GM19452 (cell line): ENCODE measurements around the gene LRRC55.

Source experiments
- ATAC-seq: cut with Tn5 transposase; IDR thresholded peaks from one replicate; pipeline ENCODE4 v1.9.1; 2021; ENCODE audit not compliant: unreplicated experiment

Gene LRRC55

GRCh38 chr11:57181678-57182305 lies at the start of gene LRRC55:
LRRC55 (plus strand) TSS chr11:57181953; CDS start chr11:57182023, 70 bp downstream.
- no peak for ATAC-seq

- no peak for ATAC-seq
These were observed 48.3 kb upstream of the LRRC55 start for GRCh38 chr11:57133366-57134038.

- ATAC-seq: no peak
These were observed 47.5 kb upstream of the LRRC55 start for GRCh38 chr11:57134284-57134683.

- no peak for ATAC-seq
These were observed 46.6 kb upstream of the LRRC55 start for GRCh38 chr11:57135020-57135751.

GRCh38 chr11:57140568-57140967 lies 41.2 kb upstream of the LRRC55 start:
- no peak for ATAC-seq

GRCh38 chr11:57143459-57143858 lies 38.3 kb upstream of the LRRC55 start:
- no peak for ATAC-seq

- ATAC-seq: no peak
These were observed 37.7 kb upstream of the LRRC55 start for GRCh38 chr11:57144075-57144474.

- ATAC-seq: no peak
These were observed 37.0 kb upstream of the LRRC55 start for GRCh38 chr11:57144531-57145320.

- no peak for ATAC-seq
These were observed 35.5 kb upstream of the LRRC55 start for GRCh38 chr11:57146301-57146700.

GRCh38 chr11:57148621-57149020 lies 33.1 kb upstream of the LRRC55 start:
- ATAC-seq: no peak

GRCh38 chr11:57150454-57150917 lies 31.3 kb upstream of the LRRC55 start:
- ATAC-seq: no peak

GRCh38 chr11:57152134-57152533 lies 29.6 kb upstream of the LRRC55 start:
- no peak for ATAC-seq

- ATAC-seq: no peak
These were observed 28.3 kb upstream of the LRRC55 start for GRCh38 chr11:57153448-57153847.

GRCh38 chr11:57154739-57155138 lies 27.0 kb upstream of the LRRC55 start:
- no peak for ATAC-seq

GRCh38 chr11:57155400-57155799 lies 26.4 kb upstream of the LRRC55 start:
- ATAC-seq: no peak

GRCh38 chr11:57155838-57156607 lies 25.7 kb upstream of the LRRC55 start:
- ATAC-seq: no peak

- ATAC-seq: no peak
These were observed 24.8 kb upstream of the LRRC55 start for GRCh38 chr11:57156928-57157327.

- no peak for ATAC-seq
These were observed 24.1 kb upstream of the LRRC55 start for GRCh38 chr11:57157624-57158023.

- no peak for ATAC-seq
These were observed 23.6 kb upstream of the LRRC55 start for GRCh38 chr11:57158180-57158579.

GRCh38 chr11:57158599-57158998 lies 23.2 kb upstream of the LRRC55 start:
- no peak for ATAC-seq
